ENCODE results near the gene ELN. TPM values are rescaled to one million over a fixed set of nuclear protein-coding genes. Genes with fewer than 3 reads are reported as not detected.

The ELN gene
- total and polyA plus RNA-seq, 2 of the 4 experiments (the other 2 are of a cell fraction) = 2.2 to 14.3 TPM

DNA sequence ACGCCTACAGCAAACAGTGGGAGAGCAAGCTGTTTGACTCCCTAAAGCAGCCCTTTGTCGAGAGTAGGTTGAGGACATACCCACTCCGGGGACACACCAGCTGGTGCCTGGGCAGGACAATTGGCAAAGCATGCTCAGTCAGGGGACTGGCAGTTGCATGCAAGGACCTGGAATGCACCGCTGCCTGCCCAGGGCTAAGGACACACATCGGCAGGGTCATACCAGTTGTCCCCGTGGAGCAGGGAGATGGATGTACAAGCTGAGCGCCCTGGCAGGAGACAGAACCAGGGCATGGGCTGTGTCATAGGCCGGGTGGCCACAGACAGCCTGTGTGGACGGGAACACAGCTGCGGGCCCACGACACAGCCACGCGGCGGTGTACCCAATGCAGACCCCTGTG lies 18.3 kb upstream of the ELN start:
- peak overlapping the region; percentile 82; the same call in 1 of the 2 replicates for H2AK5ac ChIP-seq (ENCODE audit: low read depth, low read length)
- 91% methylated on average over 14 of the region's 14 CpGs; no CpG with 5 or more reads in 1 of the 2 experiments for WGBS, 2 experiments (ENCODE audit: extremely low coverage in 2 of 2, insufficient read length in 1 of 2)
- H3K9ac ChIP-seq (ENCODE audit: low read depth, low read length) = no peak overlapping the region
- no peaks in the 10 kb centered on the region for H3K79me1 ChIP-seq (ENCODE audit: low read depth in 1 of 2, low read length in 2 of 2)
- in situ Hi-C loops (cut with MboI; ENCODE audit: low sequenced_read_pairs) = no loop called here
- no peaks in the 10 kb centered on the region for H4K20me1 ChIP-seq (ENCODE audit: insufficient read depth, low read length)
- DNase-seq (no peak), ATAC-seq (ENCODE audit: low read depth) (no peak)
- no peak overlapping the region for H2AK9ac ChIP-seq (replicated peaks; ENCODE audit: low read depth, low read length, poor library complexity)
- H2AFZ ChIP-seq (replicated peaks; ENCODE audit: low read length, poor library complexity) = no peak overlapping the region
- no peak overlapping the region for H4K91ac ChIP-seq (ENCODE audit: insufficient read depth, low read depth, low read length)
- peak overlapping the region; percentile 63 for H2BK120ac ChIP-seq (ENCODE audit: low read depth, low read length)
- H3K4me2 ChIP-seq (ENCODE audit: low read depth, low read length) = no peak overlapping the region
- no peak overlapping the region for H4K8ac ChIP-seq (ENCODE audit: low read depth in 2 of 2, low read length in 2 of 2)
- TF ChIP-seq CHD1 (IDR thresholded peaks at IDR 0.05; ENCODE audit: low read depth, low read length) (no peak), RFX5 (IDR thresholded peaks at IDR 0.05; ENCODE audit: low read depth, low read length) (no peak), FOS (IDR thresholded peaks at IDR 0.05; ENCODE audit: low read depth, low read length) (no peak), RCOR1 (IDR thresholded peaks at IDR 0.05; ENCODE audit: insufficient replicate concordance, low read length) (no peak), SMC3 (IDR thresholded peaks at IDR 0.05; ENCODE audit: low read depth, low read length) (no peak), NFE2L2 (IDR thresholded peaks at IDR 0.05; ENCODE audit: low read depth, low read length) (no peak), MXI1 (IDR thresholded peaks at IDR 0.05; ENCODE audit: borderline replicate concordance, low read depth, low read length) (no peak), BHLHE40 (IDR thresholded peaks at IDR 0.05; ENCODE audit: low read depth, low read length) (no peak), POLR2A (IDR thresholded peaks at IDR 0.05; ENCODE audit: low read depth, low read length) (no peak), RAD21 (IDR thresholded peaks at IDR 0.05; ENCODE audit: low read length) (no peak), CEBPB (IDR thresholded peaks at IDR 0.05; ENCODE audit: low read depth, low read length) (no peak), MAFK (IDR thresholded peaks at IDR 0.05; ENCODE audit: low read depth, low read length) (no peak), MAZ (IDR thresholded peaks at IDR 0.05; ENCODE audit: borderline replicate concordance, low read depth, low read length) (no peak)
- TF ChIP-seq, protein P1, sequence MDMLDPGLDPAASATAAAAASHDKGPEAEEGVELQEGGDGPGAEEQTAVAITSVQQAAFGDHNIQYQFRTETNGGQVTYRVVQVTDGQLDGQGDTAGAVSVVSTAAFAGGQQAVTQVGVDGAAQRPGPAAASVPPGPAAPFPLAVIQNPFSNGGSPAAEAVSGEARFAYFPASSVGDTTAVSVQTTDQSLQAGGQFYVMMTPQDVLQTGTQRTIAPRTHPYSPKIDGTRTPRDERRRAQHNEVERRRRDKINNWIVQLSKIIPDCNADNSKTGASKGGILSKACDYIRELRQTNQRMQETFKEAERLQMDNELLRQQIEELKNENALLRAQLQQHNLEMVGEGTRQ (IDR thresholded peaks at IDR 0.05; ENCODE audit: low read depth, low read length) = no peak
- TF ChIP-seq, protein P2, sequence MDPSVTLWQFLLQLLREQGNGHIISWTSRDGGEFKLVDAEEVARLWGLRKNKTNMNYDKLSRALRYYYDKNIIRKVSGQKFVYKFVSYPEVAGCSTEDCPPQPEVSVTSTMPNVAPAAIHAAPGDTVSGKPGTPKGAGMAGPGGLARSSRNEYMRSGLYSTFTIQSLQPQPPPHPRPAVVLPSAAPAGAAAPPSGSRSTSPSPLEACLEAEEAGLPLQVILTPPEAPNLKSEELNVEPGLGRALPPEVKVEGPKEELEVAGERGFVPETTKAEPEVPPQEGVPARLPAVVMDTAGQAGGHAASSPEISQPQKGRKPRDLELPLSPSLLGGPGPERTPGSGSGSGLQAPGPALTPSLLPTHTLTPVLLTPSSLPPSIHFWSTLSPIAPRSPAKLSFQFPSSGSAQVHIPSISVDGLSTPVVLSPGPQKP (IDR thresholded peaks at IDR 0.05; ENCODE audit: borderline replicate concordance, low read depth, low read length) = no peak
- TF ChIP-seq, protein P3, sequence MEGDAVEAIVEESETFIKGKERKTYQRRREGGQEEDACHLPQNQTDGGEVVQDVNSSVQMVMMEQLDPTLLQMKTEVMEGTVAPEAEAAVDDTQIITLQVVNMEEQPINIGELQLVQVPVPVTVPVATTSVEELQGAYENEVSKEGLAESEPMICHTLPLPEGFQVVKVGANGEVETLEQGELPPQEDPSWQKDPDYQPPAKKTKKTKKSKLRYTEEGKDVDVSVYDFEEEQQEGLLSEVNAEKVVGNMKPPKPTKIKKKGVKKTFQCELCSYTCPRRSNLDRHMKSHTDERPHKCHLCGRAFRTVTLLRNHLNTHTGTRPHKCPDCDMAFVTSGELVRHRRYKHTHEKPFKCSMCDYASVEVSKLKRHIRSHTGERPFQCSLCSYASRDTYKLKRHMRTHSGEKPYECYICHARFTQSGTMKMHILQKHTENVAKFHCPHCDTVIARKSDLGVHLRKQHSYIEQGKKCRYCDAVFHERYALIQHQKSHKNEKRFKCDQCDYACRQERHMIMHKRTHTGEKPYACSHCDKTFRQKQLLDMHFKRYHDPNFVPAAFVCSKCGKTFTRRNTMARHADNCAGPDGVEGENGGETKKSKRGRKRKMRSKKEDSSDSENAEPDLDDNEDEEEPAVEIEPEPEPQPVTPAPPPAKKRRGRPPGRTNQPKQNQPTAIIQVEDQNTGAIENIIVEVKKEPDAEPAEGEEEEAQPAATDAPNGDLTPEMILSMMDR (conservative IDR thresholded peaks at IDR 0.05; ENCODE audit: low read depth, low read length) = no peak
- no peaks in the 10 kb centered on the region for H3K36me3 ChIP-seq (ENCODE audit: control insufficient read depth, insufficient read depth, low read length)
- H4K5ac ChIP-seq (ENCODE audit: low read depth, low read length) = no peak overlapping the region
- H3K9me3 ChIP-seq (ENCODE audit: control insufficient read depth, insufficient read depth, low read length) = no peaks in the 10 kb centered on the region
- H2BK20ac ChIP-seq (ENCODE audit: low read depth, low read length) = no peak overlapping the region
- H3K4me3 ChIP-seq (ENCODE audit: insufficient read depth, low read depth, low read length) = no peak overlapping the region
- no peak overlapping the region for H3K14ac ChIP-seq (replicated peaks; ENCODE audit: low read depth, low read length)
- H3K18ac ChIP-seq (ENCODE audit: low read depth, low read length) = no peak overlapping the region
- H3K56ac ChIP-seq (ENCODE audit: extremely low read depth, insufficient read depth, low read length) = no peak overlapping the region
- ChIA-PET CTCF (no interaction called here), POLR2A (ENCODE audit: unreplicated experiment) (no interaction called here)
- peaks cover 9% of the 10 kb centered on the region; the same call in 1 of the 2 replicates for H3K4me1 ChIP-seq (ENCODE audit: control insufficient read depth, insufficient read depth, low read length)
- no TSS peak for BruUV-seq (replicated peaks)
- H3K4ac ChIP-seq (ENCODE audit: low read depth, low read length) = peak overlapping the region; percentile 34; the same call in 1 of the 2 replicates
- H2BK15ac ChIP-seq (ENCODE audit: low read depth, low read length) = no peak overlapping the region
- H2BK5ac ChIP-seq (ENCODE audit: low read depth, low read length, poor library complexity, severe bottlenecking) = no peak overlapping the region
- H3K27ac ChIP-seq (ENCODE audit: insufficient read depth, low read length) = no peak overlapping the region
- H3K23ac ChIP-seq (ENCODE audit: low read depth, low read length) = no peak overlapping the region
- dilution Hi-C loops (cut with HindIII; ENCODE audit: low sequenced_read_pairs, unreplicated experiment) = loop anchor here (10.0 kb wide), 1 partner anchor 55 kb away; no protein-coding TSS in a partner anchor
- H3K27me3 ChIP-seq (ENCODE audit: control insufficient read depth, insufficient read depth, low read length) = no peaks in the 10 kb centered on the region
- intact Hi-C loops (cut with micrococcal nuclease) = no loop called here
- peaks cover 6% of the 10 kb centered on the region for H3K9me1 ChIP-seq (ENCODE audit: insufficient read depth, low read length)

Data from IMR-90 (cell line).